Activated CD4-positive, alpha-beta T cell treated with anti-CD3 and anti-CD28 coated beads, Interleukin-2, amount 50 U/mL, for 16 hours (primary cell): ENCODE data around the gene FXYD6.

Experiments
- DNase-seq: peaks from one replicate; pipeline ENCODE4 v3.0.0-alpha.2; 2020

The FXYD6 gene

DNA sequence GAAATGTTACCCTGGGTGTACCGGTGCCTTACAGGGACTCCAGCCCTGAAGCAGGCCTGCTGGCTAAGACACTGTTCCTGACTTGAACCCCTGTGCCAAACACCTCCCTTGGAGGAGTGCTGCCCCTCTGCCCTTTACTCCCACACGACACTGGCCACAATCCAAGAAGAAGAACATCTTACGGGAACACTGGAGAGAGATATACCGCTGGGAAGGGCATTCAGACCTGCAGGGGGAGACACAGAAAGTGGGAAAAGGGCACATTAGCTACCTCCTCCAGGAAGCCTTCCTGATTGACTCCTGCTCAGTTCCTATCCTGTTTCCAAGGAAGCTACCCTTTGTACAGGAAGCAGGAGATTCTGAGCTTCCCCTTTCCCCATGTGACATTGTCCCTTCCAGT, 34.1 kb upstream of the FXYD6 start:
- no peak for DNase-seq

- no peak for DNase-seq
These were observed 33.3 kb upstream of the FXYD6 start for GRCh38 chr11:117909611-117910382.

DNA sequence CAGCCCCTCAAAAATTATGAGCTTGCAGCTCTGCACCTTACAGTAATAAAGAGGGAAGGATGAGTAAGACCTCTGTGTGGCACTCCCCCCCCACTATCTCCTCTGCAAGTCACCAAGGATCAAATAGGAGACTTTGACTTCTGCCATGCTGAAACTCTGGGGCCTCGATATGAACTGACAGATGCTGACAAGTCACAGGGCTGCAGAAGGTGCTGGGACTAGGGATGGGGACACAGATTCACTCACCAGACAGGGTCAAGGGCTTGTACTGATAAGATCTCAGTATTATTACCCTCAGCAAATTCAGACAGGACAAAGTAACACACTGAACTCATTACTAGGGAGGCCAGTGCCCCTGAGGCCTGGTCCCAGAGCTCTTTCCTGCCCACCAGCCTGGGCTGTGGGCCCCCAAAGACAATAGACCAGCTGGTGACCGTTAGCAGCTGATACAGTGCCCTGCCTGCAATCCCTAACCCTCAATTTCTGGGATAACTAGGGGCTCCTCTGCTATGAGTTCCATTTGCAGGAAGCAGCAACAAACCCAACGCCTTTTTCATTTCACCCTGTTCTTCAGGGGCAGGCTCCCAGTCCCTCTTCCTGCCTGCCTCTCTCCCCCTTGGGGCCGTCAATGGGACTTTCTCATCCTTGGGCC, 32.6 kb upstream of the FXYD6 start:
- DNase-seq: no peak

- DNase-seq: no peak
These were observed 31.8 kb upstream of the FXYD6 start for GRCh38 chr11:117908109-117908895.

DNA sequence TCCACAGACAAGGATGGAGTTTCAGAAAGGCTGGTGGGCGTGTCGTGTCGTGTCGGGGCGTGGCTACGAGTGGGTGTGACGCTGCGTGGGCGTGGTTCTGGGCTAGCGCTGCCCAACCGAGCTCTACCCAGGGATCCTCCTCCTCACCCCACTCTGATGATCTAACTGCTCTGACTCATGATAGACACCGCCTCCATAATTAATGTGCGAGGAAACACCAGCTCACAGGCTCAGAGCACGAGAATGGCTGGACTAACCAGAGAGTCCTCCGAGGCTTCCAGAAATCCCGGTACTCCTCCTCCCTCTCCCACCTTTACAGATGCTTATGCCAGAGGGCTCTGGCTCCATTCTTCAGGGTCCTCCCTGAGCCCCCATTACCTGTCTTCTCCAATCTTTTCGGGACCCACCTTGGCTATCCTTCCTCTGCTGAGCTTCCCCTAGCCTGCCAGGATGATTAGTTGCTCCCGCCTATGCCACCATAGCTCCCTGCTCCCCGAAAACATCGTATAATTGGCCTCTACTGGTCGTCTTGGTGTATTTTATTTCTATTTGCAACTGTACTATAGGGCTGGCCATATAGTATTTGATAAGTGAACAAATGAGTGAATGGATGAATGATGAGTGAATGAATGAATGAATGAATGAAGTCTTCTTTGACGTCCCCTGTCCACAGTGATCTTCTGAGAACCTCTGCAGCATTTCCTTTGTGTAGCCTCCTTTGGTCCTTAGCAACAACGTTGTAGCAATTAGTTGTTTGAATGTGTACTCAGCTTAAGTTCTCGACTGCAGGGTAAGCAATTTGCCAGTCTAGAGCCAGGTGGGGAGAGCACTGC, 31.0 kb upstream of the FXYD6 start:
- DNase-seq: peak; percentile 83

- no peak for DNase-seq
These were observed 30.3 kb upstream of the FXYD6 start for GRCh38 chr11:117906710-117907109.

GRCh38 chr11:117906126-117906525, 29.7 kb upstream of the FXYD6 start:
- DNase-seq: no peak

DNA sequence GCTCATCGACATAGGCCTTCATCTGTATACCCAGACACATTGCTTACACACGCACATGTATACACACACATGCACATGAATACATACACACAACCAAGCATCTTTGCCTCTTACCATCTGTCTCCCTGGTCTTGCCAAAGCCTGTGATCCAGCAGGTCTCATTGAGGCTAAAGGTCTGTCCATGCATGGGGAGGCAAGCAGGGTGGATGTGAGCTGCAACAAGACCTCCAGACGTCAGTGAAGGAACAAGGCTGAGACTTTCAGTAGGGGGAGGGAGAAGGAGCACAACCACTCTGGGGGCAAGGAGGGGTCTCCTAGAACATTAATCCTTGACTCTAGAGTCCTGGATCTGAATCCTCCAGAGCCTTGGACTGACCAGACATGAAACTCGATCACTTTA, 29.1 kb upstream of the FXYD6 start:
- no peak for DNase-seq

DNA sequence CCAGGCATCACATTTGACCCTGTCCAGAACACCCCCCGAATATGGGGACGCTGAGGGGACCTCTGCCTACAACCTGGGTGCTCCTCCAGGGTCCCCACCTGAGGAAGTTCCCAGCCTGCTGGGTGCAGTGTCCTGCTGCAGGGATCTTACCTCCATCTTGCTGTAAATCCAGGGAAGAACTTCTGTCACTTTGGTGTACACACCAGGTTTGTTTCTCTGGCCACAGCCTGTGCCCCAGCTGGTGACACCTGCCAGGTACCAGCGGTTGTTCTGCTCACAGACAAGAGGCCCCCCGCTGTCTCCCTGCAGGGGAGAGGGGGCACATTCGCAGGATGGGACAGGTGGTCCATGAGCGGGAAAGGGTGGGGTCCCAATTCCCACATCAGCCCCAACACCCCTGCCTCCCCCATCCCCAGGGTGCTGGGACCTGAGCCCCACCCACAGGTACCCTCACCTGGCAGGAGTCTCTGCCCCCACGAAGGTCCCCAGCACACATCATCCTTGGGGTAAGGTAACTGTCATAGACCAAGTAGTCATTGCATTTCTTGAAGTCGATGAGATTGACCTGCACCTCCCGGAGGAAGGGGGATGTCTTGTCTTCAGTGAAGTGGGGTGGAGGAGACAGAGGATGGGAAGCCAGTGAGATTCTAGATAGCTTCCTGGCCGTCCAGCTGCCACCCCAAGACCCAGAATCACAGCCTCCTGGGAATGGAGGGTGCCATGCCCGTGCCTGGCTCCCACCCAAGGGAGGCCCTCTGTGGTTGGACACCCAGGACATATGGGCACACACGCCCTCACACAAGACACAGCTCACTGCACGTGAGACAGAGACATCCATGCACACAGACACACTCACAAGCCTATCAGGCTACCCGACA, 27.3 kb upstream of the FXYD6 start:
- no peak for DNase-seq

DNA sequence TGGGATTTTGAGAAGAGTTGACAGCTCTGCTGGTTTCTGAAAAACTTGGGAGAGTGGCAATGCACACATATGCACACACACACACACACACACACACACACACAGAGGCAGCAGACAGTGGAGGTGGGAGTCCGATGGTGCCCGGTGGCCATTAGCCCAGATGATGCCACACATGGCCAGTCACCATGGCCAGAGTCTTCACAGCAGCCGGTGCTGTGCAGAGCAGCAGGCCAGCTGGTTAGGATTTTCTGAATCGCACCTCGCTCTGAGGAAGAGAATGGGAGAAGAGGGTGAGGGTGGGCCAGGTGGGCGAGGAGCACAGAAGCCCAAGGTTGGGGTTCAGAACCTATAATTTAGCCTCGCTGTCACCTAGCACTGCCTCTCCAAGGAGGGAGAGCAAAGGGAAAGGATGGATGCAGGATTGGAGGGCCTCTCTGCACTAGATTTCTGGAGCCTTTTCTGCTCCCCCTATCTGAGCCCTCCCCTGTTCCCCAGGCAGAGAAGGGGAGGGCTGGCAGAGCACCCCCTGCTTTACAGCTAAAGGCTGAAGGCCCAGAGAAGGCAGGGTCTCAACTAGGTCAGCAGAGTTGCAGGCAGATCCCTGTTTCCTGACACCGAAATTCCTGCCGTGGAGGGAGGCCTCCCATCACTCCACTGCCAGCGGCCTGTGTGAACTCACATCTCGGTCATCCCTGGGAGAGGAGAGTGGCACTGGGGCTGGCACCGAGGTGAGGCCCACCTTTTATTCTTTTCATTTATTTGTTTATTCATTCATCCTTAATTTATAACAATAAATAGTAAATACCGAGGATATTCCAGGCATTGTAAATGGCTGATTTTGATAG, 25.8 kb upstream of the FXYD6 start:
- no peak for DNase-seq

DNA sequence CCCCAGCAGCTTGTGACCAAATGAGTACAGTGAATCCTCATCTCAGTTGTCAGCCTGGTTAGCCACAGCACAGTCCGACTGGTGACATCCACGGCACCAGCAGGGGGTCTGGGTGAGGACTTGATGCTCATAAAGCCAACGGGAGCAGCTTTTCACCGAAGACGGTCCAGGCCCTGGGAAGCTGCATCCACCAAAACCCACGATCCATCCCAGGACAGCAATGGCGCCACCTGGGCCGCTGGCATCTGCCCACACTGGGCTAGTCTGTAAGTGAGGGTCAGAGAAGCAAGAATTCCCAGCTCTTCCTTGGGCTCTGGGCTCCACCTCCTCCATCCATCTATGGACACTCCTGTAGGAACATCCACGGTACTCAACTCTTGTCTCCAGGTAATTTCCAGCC, 25.1 kb upstream of the FXYD6 start:
- DNase-seq: no peak

DNA sequence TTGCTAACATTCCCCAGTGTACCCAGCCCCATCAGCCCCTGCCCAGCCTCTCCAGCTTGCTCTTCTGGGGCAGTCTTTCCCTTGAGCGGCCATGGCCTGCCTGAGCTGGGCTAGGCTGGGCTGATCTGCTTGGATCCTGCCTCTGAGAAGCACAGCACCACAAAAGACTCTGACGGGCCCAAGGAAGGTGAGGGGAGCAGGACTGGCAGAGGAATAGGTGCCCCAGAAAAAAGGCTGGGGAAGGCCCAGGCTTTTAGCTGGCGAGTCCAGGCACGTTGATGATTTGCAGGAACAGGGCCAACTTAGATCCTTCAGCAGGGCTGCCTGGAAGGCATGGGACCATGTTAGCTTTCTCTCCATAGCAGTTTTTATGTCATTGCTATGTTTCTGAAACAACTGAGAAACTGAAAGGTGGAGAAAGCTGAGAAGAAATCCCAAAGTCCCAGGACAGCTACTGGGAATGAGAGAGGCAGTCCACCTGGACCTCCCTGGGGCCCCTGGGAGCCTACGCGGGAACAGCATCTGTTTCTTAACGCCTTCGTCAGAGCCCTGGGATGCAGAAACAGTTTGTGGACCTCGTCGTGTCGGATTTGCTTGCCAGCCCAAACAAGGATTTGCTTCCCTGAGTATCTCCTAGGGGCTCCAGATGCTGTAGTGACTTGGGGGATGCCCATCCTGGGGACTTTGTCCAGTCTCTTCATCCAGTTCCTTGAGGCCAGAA, 24.4 kb upstream of the FXYD6 start:
- DNase-seq: no peak

- DNase-seq: no peak
These were observed 23.7 kb upstream of the FXYD6 start for GRCh38 chr11:117900121-117900648.

GRCh38 chr11:117898059-117898458, 21.6 kb upstream of the FXYD6 start:
- DNase-seq: no peak

GRCh38 chr11:117892651-117893050, 16.2 kb upstream of the FXYD6 start:
- DNase-seq: no peak

DNA sequence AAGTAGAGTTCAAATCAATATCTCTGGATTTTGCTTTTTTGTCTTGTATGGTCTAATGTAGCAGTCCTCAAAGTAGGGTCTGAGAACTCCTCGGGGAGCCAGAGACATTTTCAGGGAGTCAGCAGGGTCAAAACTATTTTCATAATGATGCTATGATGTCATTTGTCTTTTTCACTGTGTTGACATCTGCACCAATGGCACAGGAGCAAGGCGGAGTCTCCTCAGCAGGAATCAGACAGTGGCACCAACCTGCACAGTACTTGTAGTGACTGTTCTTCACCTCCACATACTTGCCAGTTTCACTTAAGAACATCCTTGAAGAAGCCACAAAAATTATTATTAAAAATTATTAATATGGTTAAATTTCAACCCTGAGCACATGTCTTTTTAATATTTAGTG, 14.9 kb upstream of the FXYD6 start:
- no peak for DNase-seq

DNA sequence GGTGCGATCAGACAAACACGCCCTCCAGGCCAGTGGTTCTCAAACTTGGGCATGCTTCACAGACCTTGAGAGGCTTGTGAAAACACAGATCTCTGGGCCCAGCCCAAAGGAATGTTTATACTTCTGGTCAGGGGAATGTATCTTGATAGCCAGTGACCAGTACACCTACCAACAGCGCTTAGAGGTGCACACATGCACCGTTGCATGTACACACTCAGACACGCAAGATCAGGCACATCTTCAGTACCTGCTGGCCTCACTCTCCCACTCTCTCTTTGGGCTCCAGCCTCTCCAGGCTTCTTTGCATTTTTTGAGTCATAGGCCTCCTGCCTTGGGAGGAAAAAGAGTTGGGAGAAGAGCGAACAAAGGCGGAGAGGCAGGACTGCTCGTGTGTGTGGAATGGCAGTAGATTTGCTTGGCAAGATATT, 11.7 kb upstream of the FXYD6 start:
- no peak for DNase-seq

- no peak for DNase-seq
These were observed 11.1 kb upstream of the FXYD6 start for GRCh38 chr11:117887431-117888138.

GRCh38 chr11:117885777-117886176, 9.3 kb upstream of the FXYD6 start:
- DNase-seq: no peak
